GM12875 (cell line): ENCODE results near the gene MAPT.

ENCODE experiments used
- H3K4me3 ChIP-seq: one replicate; pipeline ENCODE4 v1.5.1; 2011; ENCODE audit warnings: low read depth, low read length, control low read depth
- TF ChIP-seq, protein P1 (sequence below): IDR thresholded peaks from 2 replicates; pipeline ENCODE4 v1.5.1; 2011; ENCODE audit warnings: low read depth, mild to moderate bottlenecking, control low read depth, inconsistent platforms, low read length, moderate library complexity, borderline replicate concordance; ENCODE audit not compliant: insufficient read depth

The MAPT gene

DNA sequence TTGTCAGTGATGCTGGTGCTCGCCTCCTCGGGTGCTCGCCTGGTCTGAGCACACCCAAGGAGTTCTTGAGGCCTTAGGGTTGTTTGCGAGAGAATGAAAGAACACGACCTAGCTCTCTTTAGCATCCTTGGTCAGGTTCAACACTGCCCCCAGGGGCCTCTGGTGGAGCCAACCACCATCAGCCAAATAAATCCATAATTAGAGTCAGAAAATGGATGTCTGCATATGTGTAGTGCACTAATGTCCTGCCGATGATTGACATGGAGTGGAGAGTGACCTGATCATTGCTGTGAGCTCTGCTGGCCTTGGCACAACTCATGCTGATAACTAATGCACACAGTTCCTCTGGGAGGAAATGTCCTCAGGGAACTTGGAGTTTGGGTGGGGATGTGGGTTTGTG lies 96.5 kb downstream of the MAPT start:
- TF ChIP-seq, protein P1, sequence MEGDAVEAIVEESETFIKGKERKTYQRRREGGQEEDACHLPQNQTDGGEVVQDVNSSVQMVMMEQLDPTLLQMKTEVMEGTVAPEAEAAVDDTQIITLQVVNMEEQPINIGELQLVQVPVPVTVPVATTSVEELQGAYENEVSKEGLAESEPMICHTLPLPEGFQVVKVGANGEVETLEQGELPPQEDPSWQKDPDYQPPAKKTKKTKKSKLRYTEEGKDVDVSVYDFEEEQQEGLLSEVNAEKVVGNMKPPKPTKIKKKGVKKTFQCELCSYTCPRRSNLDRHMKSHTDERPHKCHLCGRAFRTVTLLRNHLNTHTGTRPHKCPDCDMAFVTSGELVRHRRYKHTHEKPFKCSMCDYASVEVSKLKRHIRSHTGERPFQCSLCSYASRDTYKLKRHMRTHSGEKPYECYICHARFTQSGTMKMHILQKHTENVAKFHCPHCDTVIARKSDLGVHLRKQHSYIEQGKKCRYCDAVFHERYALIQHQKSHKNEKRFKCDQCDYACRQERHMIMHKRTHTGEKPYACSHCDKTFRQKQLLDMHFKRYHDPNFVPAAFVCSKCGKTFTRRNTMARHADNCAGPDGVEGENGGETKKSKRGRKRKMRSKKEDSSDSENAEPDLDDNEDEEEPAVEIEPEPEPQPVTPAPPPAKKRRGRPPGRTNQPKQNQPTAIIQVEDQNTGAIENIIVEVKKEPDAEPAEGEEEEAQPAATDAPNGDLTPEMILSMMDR: no peak
- H3K4me3 ChIP-seq: no peak overlapping the region

DNA sequence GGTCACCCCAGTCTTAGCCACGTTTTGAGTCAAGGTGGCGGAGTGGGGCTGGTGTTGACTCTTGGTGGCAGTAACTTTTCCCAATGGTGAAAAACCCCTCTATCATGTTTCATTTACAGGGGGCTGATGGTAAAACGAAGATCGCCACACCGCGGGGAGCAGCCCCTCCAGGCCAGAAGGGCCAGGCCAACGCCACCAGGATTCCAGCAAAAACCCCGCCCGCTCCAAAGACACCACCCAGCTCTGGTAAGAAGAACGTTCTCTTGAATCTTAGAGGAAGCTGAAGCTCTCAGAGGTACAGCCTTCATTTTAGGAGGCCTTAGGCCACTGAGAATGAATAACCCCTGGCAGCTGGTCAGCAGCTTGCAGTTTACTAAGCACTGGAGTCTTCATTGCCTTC lies 97.0 kb downstream of the MAPT start:
- H3K4me3 ChIP-seq: no peak overlapping the region
- TF ChIP-seq, protein P1: no peak

GRCh38 chr17:45992175-45992574 lies 97.8 kb downstream of the MAPT start:
- no peak overlapping the region for H3K4me3 ChIP-seq
- TF ChIP-seq, protein P1: no peak

GRCh38 chr17:45992904-45993303 lies 98.5 kb downstream of the MAPT start:
- TF ChIP-seq, protein P1: no peak
- no peak overlapping the region for H3K4me3 ChIP-seq

DNA sequence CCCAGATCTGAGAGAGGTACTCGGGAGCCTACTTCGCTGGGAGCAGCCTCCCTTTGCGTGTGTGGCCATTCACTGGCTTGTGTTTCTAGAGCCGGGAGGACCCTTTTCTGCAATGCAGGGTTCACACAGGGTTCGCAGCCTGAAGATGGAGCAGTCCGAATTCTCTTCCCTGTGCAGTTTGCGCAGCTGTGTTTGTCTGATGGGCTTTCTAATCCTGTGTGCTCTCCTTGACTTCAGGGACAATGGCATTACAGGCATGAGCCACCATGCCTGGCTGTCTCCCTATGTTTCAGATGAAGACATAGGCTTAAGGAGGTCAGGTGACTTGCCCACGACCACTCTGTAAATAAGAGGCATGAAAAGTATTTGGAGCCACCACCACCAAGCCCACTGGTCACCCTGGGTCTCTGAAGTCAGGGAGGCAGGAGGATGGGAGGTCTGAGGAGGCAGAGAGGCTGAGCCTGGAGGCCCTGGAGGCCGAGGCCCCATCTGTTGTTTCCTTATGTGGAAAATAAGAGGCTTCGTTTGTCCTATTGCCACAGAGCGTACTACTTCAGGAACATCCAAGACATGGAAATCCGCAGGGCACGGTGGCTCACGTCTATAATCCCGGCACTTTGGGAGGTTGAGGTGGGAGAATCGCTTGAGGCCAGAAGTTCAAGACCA lies 99.7 kb downstream of the MAPT start:
- TF ChIP-seq, protein P1: no peak
- H3K4me3 ChIP-seq: no peak overlapping the region

DNA sequence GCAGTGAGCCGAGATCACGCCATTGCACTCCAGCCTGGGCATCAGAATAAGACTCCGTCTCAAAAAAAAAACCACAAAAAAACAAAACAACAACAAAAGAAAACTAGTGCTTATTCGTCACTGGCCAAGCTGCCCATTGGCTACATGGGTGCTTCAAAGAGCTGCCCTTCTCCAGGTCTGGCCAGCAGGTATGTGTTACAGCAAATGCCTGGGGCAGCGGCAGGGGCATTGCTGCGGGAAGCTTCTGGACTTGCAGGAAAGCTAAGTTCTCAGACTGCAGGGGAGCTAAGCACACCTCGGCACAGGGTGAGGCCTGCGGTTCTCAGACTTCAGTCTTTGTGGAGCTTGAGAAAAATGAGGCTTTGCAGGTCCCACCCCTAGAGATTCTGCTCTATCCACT lies 100.6 kb downstream of the MAPT start:
- no peak overlapping the region for H3K4me3 ChIP-seq
- TF ChIP-seq, protein P1: no peak

GRCh38 chr17:45995627-45996270 lies 101.4 kb downstream of the MAPT start:
- TF ChIP-seq, protein P1: no peak
- no peak overlapping the region for H3K4me3 ChIP-seq
